HL-60/S4 treated with retinoic acid at 250 ng/mL for 4 days and 3 days (cell line): Measurements from ENCODE around the gene CADM2.
"Not testable (repeated sequence)": the region's sequence is repeated elsewhere in the genome, so short reads cannot be mapped to it uniquely, and the experiment has no call there.

Source experiments
- in situ Hi-C: fragments of 300-500 bp; cut with MboI; formaldehyde crosslinking; loops from 2 replicates; pipeline ENCODE4 v1.7.0; 2022; ENCODE audit warnings: low sequenced_read_pairs

The CADM2 gene

DNA sequence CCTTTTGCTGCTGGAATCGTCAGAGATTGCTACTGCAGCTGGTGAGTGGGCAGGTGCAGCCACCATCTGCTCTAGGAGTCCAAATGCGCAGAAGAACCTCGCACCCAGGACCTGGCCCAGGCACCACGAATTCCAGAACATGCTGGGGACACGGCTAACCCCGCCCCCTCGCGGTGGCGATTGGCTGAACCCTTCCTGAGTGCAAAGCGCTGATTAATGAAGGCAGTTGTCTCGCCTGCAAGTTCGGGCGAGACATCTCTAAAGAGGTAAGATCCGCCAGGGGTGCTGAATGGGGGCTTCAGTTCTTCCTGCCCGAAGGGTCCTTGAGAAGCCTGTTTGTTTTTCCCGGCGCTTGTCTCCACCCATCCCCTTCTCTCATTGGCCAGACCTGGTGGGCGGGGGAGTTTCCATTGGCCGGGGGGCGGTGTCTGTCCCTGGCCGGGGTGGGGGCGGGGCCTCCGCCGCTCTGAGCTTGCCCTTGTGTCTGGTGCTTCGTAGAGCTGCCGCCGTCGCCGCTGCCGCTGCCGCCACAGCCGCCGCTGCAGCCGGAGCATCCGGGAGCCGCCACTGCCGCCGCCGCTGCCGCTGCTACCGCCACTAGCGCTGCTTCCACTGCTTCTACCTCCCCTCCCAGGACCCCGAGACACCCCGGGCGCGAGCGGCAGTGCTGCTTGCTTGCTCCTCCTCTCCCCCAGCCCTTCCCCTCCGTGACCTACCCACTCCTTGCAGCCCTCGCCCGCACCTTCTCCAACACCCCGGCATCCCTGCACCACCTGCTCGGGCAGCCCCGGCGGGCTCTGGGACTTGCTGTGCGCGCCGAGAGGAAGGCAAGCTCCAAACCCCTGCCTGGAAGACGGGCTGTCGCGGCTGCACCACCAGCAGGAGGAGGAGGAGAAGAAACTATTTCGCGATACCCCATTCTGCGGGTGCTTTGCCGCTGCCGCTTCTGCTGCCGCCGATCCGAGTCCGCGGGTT, at the start of gene CADM2:
Gene CADM2, plus strand, starts transcription at position 495 of the 975 bp plus-strand sequence.
- in situ Hi-C loops: no loop called here

DNA sequence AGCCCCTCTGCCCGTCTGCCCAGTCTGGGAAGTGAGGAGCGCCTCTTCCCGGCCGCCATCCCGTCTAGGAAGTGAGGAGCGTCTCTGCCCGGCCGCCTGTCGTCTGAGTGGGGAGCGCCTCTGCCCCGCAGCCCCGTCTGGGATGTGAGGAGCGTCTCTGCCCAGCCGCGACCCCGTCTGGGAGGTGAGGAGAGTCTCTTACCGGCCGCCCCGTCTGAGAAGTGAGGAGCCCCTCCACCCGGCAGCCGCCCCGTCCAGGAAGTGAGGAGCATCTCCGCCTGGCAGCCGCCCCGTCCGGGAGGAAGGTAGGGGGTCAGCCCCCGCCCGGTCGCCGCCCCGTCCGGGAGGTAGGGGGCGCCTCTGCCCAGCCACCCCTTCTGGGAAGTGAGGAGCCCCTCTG, 40.2 kb upstream of the CADM2 start:
- in situ Hi-C loops: not testable (repeated sequence)

DNA sequence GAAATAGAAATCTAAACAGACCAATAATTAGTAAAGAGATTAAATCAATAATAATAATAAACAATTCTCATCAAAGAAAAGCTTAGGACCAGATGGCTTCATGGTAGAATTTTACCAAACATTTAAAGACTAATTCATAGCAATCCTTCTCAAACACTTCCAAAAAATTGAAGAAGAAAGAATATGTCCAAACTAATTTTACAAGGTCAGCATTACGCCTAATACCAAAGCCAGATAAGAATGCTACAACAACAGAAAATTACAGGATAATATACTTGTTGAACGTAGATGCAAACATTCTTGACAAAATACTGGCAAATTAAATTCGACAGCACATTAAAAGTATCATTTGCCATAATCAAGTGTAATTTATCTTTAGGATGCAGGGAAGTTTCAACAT, 36.1 kb upstream of the CADM2 start:
- in situ Hi-C loops: no loop called here

DNA sequence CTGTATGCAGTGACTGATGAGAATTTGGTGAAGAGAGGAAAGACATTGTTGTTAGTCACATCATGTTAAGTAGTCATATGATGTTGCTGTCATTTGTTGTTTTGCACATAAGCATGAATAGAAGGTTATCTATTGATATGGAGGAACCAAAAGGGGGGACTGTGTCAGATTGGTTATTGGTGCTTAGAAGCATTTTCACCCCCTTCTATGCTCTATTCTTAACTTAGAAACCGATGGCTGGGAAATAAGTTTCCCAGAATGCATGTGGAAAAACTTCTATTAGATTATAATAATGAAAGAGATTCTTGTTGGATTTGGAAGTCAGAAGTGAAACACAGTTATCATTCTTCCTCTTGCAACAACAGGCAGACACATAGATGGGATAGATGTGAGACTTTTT, 33.2 kb upstream of the CADM2 start:
- in situ Hi-C loops: no loop called here

DNA sequence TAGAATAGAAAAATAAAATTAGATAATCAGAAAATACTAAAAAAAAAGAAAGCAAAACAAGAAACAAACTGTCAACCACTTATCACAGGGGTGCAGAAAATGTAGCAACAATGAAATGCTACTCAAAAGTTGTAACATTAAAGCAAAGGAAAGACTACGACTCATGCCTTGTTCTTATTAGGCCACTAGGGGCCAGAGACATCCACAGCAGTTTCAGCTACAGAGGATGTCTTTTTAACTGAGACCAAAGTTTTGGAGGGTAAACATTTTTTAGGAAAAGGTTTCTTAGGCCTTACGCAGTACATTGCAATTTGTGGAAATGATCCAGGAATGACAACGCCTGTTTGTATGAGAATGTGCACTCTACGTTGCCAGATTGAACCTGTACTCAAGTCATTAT, 15.4 kb upstream of the CADM2 start:
- in situ Hi-C loops: no loop called here

DNA sequence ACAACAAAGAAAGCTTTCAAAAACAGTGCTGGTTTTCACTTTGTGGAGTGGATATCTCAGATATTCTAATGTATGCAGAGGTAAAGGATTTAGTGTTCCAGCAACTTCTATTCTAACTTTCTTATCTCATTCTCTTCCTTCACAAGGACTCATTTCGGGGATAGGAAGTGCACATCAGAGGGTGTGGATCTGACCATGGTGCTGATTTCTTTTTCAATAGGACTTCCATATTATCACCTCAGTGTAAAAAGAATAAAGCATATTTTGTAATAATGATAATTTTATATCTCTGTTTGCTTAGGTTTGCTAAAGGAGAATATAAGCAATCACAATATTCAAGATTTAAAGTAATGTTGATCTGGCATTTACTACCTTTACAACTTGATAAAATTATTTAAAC, 12.5 kb upstream of the CADM2 start:
- in situ Hi-C loops: no loop called here

DNA sequence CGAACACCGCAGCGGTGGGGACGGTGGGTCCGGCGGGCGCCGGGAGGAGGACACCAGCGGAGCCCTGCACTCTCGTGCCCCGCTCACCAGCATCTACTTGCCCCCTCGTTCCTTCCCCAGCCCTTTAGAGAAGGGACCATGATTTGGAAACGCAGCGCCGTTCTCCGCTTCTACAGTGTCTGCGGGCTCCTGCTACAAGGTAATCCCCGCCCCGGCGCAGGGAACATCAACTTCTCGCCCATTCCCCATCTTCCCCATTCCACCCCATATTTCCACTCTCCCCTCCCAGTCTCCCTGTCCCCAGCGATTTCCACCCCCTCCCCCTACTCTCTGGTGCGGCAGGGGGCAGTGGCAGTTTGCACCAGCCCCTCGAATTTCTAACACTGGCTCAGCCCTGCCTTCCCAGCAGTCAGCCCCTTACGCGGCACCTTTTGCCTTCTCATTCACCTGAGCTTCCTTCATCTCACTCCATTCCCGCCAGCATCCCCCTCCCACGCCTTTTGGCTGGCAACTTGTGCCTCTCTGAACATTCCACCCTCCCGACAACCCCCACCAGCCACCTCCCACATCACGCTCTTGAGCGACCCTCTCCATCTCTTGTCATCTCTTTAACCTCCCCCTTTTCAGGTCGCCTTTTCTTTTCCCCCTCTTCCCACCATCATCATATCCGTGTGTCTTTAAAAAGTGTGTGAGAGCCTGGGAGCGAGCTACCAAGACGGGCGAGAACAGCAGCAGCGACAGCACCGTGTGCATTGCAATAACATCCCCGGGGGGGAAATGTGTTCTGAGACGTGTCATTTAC, 882 bp downstream of the CADM2 start:
- in situ Hi-C loops: no loop called here

DNA sequence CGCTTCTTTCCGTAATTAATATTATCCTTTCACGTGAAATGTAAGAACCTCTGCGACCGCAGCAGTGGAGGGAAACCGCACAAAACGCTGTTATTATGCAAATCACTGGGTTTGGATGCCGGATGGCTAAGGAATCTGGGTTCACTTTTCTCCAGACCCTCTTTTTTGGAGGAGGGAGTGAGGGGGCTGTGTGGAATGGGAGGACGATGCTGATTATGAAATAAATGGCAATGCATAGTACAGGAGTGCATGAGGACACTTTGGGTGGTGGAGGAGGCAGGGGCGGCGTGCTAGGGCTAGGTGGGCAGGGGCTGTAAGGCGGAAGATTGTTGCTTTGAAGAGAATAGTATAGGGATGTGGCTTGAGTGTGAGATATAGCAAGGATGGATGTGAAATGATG, 1.8 kb downstream of the CADM2 start:
- in situ Hi-C loops: no loop called here

DNA sequence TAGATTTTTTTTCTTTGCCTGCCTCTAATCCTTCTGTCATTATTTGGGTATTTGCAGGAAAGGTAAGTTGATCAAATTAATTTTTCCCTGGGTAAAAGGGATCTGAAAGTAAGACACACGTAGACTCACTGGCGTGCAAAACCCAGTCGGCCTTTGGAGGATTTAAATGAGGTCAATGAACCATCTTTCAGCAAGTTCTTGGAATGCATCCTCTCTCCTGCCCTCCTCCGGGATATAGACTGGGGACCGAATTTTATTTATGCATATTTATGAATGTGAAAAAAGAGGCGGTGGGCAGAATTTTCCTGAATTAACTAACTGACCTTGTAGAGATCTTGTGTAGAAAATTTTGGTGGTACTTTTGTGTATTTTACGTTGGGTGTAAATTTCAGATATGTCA, 2.2 kb downstream of the CADM2 start:
- in situ Hi-C loops: no loop called here

DNA sequence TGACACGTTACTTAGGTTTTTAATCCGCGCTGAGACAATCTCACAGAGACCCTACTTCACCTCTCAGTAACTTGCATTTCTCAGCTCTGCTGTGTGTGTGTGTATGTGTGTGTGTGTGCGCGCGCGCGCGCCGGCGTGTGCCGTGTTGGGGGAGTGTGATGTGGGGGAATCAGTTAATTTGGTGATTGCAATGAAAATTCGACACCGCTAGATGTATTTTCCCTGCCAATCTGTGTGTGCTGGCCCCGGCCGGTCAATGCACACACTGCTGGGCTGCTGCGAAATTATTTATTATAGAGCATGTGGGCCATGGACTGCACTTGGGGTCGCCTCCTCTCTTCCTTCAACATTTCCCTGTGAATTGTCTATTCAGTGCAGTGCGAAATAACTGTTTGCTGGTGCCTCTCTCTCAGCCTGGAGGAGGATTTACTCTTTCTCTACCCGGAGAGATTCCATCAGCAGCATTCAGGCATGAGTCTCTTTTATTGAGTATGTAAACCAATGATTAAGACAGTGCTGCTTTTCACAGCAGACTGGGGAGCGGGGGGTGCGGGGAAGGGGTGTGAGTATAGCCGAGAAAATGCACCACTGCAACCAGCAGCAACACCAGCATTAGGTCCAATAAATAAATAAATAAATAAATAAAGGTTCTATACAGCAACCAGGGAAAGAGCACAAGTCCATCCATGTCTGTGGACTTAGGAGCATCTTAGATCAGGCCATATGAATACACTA, 2.9 kb downstream of the CADM2 start:
- in situ Hi-C loops: no loop called here

DNA sequence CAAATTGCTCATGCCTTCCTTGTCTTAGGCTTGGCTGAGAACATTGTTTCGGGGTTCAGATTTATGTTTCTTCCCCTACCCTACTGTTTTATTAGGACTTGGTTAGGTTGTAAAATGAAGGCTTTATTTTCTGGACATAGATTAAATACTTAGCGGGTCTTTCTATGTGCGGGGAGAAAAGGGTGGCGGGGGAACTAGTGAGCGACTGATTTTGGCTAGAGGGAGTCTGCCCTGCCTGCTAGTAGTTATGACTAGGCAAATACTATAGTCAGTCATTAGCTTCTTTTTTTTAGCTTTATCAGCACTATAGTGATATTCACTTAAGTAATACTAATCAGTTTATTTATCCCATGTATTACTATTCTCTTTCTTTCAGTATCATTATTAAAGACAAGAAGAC, 3.6 kb downstream of the CADM2 start:
- in situ Hi-C loops: no loop called here

DNA sequence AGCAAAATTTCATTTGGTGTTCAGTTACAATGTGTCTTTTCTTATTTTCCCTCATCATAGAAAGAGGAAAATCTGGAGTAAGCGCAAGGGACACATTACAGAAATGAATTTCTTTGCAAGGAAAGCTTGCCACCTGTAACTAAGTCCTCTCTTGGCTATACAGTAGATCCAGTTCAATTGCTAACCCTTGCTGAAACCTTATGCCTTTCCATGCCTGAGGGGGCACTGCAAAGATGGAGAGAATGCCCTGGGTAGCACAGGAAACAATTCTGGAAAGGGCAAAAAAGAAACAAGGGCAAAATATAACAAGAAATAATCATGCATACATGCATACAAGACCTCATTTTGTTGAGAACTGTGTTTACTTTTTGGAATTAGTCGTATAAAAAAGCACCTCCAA, 4.3 kb downstream of the CADM2 start:
- in situ Hi-C loops: no loop called here

DNA sequence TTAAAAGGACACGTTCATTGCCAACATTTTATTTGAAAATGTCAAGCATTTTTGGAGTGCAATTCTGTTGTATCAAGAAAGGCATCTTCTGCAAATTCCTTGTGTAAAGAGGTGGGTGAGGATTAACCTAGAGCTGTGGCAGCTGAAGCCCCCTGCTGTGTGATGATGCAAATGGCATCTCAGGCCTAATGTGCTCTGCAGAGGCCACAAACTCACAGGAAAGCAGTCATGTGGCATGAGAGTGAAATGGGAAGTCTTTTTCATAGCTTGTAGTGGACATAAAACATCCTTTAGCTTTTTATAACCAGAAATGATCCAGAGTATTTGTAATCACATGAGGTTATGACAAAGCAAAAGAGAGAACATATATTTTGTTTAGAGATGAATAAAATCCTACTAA, 6.4 kb downstream of the CADM2 start:
- in situ Hi-C loops: no loop called here

DNA sequence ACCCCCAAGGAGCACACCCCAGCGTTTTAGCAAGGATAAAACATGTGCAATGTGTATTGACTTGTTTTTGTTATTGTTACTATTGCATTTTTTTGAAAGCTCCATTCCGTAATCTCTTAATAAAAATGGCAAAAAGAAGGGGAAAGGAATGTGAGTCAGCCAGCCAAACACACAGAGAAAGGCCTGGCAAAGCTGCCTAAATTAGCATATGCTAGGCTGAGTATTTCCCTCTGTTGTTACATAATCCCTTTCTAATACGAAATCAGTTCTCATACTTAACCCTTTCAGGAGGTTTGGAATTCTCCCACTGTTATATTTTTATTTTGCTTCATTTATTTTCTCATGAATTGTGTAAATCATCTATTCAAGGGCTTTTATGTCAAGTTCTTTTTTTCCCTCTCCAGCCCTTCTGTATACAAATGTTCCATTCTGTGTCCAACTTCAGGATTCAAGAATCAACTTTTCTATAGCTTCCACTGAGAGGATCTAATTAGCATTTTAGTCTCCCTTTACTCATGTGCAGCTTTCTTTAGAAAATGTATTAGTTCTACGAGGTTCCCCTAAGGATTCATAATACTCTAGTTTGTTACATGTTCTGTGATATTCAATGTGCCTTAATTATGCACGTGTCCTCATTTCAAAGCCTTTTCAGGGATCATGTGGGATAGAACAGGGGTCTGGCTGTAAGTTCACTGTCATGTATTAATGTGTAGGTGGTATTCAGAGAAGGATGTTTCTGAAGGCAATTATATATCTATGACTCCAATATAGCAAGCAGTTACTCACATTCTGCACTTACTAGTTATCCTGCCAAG, 9.2 kb downstream of the CADM2 start:
- in situ Hi-C loops: no loop called here

DNA sequence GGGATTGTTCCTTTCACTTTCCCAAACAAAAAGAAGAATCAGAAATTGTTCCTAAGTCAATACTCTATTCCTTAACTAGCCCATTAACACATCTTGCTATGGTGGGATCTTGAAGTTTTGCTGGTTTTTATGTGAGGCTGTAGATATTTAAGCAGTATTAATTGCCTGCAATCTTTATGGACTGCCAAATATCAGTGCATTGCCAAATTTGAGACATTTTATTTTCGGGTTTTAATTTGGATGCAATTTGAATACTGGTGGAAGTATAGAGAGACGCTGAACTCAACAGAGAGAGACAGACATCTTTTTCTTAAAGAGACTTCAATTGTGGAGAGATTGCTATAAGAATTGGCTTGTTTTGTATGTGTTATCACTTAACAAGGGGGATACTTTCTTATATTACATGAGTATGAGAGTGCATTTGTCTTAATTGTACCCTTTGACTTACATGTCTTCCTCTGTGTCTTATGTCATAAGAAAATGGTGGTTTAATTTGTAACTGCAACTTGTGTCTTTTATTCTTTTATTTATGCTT, 10.0 kb downstream of the CADM2 start:
- in situ Hi-C loops: no loop called here

DNA sequence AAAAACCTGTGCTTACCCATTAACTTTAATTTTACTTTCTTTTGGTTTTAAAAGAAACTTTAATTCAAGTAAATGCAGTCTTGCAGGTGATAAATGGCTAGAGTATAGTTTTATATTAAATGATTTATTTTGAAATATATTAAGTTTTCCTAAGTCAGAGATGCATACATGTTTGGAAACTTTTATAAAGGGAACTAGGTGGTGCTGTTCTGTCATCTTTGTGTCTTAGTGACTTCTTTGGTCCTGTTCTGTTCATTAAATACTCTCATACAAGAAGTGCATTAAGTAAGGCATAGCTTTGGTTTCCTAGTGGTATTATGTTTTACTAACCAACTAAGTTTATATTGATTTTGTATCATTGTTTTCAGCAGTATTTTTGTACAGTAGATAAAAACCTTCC, 15.6 kb downstream of the CADM2 start:
- in situ Hi-C loops: no loop called here

DNA sequence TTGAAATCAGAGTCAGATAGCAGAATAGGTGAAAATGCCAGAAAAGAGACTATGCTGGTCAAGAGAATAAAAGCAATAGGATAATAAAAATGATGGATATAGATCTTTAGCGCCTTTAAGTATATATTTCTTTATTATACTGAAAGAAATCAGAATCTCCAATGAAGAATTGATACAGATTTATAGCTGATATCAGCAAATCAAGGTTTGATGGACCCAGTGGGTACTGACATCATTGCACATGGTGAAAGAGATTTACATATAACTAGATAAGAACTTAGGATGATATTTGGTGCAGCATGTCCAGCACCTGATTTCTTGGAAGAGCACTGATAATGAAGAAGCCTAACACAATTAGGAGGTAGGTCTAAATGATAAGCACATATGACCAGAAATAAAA, 18.2 kb downstream of the CADM2 start:
- in situ Hi-C loops: no loop called here

DNA sequence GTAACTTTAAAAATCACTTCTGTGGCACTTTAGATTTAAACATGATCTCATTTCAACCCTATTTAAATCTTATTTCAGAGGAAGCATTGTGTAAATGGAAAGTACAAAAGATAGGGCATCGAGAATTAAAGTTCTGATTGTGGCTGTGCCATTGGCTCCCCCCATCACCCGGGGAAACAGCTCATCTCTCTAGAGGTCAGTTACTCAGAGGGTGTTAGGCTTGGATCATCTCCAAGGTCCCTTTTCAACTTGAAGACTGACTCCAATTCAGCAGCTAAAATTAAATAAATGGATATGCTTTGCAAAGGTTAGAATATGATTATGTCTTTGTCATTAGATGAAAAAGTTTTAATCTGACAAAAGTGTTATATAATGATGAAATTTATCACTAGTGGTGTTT, 20.1 kb downstream of the CADM2 start:
- in situ Hi-C loops: no loop called here

DNA sequence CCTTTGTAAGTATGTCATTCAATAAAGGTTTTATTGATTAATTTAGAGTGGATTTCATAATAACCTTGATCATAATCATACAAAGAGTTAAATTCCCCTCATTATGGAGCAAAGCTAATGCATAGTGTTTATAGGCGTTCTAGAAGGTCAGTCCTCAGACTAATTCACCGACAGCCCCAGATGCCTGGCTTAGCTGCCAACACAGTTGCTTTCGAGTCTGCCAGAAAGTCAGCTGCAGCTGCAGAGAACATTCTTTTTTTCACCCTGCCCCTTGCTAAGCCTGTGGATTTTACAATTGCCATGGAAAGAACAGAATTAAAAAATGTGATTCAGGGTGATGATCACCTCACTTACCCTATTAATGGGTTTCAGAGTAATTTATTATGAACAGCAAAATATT, 21.2 kb downstream of the CADM2 start:
- in situ Hi-C loops: no loop called here

DNA sequence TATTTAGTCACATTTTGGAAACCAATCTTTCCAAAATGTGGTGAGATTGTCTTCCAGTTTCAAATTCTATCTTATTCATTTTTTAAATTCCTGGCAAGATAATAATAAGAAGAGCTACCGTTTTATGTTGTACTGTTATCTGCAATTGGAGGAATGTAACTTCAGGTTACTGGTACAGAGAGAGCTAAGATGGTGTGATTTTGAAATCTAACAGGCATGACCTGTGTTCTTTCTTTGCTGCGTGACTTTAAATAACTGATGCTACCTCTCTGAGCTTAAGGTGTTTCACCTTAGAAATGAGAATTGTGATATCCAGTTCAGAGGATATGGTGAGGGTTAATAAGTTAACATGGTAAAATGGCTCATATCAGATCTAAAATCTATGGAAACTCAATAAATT, 21.7 kb downstream of the CADM2 start:
- in situ Hi-C loops: no loop called here
